Right ventricle myocardium superior (tissue), 1 donor: Measurements from ENCODE around the gene SLIT3. TPM values are rescaled to one million over a fixed set of nuclear protein-coding genes. Genes with fewer than 3 reads are reported as not detected.

Experiments
- ATAC-seq: fragments of 200-7000 bp; cut with Tn5 transposase; one replicate; pipeline ENCODE4 v1.9.1; 2020; ENCODE audit warnings: mild to moderate bottlenecking; ENCODE audit not compliant: poor library complexity
- DNase-seq: peaks from one replicate; pipeline ENCODE4 v3.0.0-alpha.2; 2020
- intact Hi-C: fragments of 100-400 bp; cut with DNase I; formaldehyde crosslinking; loops from one replicate; pipeline ENCODE4 v1.11.2; 2022
- total RNA-seq: library from RNA; stranded (reverse); fragmentation: NEBNext Ultra II Directional; extraction: Animal tissue kit (Norgen Biotek cat#: 25700); gene quantifications from one replicate; pipeline ENCODE4 v1.2.1, GENCODE V29; 2021
- donor health status: DM: no; HTN: yes; CAD: no; lungs with severe emphysema.

The SLIT3 gene
- total RNA-seq, 1 donor from 2014 or later: 12.5 TPM

DNA sequence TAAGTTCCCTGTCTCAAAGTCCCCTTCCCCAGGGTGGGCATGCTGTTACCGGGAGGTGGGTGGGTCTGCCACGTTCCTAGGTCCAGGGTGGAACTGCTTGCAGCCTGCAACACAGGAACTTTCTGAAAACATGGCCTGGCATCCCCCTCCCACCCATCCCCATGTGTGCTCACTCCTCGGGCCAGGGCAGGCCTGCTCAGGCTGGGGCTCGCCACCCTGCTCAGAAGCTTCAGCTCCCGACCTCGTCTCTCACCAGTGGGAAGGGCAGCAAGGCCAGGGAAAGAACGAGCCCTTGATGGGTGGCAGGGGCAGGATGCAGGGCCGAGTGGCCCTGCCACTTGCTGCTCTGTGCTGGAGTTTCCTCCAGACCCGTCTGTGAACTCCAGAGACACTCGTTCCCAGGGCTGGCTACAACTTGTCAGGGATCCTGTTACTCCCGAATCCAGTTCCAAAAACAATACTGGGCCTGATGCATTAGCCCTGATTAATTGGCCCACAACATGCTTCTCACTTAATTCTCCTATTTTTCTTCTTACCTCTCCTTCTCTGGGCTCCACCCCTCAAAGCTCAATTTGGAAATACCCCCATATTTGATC, 197.3 kb downstream of the SLIT3 start:
- DNase-seq (no peak), ATAC-seq (no peak)
- intact Hi-C loops: no loop called here

DNA sequence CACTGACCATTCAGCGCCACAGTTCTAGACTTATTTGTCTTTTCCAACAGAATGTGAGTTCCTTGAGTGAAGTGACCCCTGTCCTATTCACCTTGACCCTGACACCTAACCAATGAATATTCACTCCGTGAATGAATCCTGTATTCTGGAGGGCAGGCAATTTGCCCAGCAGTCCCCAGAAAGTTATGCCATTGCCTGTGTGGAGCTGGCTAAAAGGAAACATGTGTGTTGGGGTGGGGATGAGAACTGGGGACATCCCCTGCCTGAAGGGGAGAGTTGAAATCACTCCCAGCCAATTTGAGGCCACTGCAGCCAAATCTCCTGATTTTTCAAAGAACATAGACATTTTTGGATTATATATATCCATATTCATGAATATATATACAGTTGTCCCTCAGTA, 199.0 kb downstream of the SLIT3 start:
- DNase-seq (no peak), ATAC-seq (no peak)
- intact Hi-C loops: no loop called here

DNA sequence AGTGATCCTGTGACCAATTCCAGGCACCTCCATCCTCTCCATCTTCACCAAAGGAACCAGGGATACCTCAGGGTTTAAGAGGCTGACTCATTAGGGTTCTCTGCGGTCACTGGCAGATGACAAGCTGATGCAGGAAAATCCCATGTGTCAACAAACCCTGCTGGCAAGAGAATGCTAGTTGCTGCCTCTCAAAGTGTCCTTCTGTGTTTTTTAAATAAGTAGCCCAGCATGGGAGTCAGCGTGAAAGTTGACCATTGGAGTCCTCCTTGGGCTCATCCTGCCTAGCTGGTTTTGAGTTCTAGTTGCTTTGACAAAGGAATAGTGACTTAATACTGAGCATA, 200.2 kb downstream of the SLIT3 start:
- ATAC-seq (no peak), DNase-seq (no peak)
- intact Hi-C loops: no loop called here

DNA sequence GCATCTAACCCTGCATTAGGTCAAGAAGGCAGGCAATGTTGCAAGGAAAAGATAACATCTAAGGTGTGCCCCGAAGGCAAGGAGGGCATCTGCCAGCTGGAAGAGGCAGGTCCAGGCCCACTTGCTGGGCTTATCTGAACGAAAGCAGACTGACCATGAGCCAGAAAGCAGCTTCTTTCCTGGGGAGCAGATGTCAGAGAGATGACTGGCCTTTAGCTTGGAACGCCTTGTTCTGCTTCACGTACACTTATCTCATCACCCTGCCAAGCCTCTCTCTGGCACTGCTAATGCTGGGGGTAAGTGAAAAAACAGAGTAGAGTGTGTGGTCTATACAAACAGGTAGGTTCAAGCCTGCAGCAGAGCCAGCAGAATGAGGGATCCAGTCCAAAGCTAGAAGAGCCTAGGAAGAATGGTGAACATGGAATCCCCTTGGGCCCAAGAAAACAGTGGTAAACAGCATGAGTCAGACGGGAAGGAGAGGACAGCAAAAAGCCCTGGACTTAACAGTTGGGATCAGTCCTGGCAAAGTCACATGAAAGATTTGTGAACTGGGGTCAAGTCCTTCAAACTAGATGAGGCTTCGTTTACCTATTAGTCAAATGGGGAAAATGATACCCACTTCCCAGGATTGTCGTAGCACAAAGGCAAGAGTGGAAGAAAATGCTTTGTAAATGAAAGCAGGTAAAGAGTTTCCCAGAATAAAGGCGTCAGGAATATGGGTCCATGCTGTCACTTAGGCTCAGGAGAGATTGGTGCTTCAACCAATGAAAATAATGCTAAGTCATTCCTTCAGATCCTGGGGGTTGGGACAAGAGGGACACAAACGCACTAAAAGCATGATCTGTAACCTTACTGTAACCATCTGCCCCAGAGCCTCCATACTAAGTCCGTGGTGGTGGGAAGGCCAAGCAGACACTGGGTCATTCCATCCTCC, 200.9 kb downstream of the SLIT3 start:
- intact Hi-C loops: no loop called here
- no peak for DNase-seq
- ATAC-seq: peak; percentile 46

DNA sequence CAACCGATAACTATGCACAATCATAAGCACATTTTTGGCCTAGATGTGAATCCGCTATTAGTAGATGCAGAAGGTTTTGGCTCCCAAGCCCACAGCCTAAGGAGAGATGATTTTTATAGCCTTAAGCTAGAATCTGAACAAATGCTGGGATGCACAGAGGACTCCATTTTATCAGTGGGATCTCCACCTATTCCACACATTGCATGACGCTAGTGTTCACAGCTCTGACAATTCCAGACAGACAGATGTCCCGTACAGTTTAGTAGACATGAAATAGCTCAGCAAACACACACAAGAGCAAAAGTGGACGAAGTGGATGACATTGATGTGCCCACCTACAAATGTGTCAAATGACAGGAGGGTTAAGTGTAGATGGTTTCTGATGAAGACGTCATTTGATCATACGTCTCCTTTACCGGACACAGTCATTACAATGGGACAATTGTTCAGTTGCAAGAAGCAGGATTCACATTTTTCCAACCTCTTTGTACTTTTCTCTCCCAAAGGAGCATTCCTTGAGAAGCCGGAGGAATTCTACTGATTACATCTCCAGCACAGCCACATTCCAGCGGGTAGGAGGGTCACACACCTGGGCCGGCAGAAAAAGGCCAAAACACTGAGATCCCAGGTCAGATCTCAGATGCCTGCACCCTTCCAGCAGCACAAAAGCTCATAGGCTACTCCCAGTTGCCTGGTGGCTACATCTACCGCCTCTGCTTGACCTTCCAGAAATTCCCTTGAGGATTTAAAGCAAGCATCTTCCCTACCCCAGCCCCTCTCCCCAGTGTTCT, 202.4 kb downstream of the SLIT3 start:
- intact Hi-C loops: no loop called here
- DNase-seq (no peak), ATAC-seq (no peak)

DNA sequence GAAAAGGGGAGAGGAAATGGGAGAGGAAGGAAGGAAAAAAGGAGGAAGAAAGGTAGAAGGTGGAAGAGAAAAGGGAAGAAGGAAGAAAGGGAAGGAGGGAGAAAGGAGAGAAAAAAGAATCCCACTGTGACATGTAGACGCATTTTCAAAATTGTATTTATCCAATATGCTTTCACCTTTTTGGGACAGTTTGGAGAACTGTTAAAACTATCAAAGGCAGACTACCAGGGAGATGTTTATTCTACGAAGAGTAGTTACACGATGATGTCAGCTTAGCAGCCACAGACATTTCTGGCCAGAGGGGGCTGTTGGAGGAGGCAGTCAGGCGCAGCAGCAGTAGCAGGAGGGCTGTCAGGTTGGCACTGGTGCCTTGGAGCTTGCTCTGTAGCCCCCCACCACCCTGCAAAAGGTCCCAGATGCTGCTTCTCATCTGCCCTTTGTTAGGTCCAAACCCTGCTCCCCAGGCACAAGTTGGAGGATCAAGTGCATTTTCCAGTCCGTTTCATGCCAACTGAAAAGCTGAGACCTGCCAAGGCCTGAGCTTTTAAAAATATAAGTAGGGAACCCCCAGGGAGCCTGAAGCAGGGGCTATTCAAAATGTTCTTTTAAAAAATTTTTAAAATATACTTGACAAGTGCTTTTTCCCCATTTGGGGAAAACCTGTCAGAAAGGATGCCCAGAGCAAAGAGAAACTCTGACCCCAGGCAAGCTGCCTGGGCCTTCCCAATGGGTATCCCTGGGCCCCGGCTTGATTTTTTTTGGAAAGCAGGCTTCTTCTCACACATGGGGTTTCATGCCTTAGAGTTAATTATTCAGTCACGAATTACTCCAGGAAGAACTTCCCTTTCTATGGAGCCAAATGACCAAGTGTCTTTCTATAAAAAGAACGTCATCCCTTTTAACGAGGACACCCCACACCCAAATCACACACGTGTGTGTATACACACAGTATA, 203.3 kb downstream of the SLIT3 start:
- peak; percentile 72 for ATAC-seq
- intact Hi-C loops: no loop called here

DNA sequence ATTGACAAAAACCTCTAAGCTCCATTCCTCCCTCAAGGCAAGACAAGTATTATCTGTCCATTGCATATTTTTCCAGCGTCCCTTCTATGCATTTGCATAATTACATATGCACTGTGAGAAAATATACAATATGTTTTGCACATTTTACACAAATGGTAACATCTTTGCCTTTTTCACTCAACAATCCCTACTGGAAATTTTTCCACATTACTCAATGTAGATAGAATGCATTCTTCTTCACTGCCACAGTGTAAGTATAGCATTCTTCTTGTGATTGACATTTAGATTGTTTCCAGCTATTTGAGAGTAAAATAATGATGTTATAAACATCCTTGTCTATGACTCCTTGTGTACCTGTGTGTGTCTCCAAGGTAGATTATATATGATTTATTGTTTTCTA, 205.0 kb downstream of the SLIT3 start:
- intact Hi-C loops: no loop called here
- no peak for ATAC-seq

More for the DNA sequence above, 203.3 kb downstream of the SLIT3 start:
- DNase-seq: no peak

DNA sequence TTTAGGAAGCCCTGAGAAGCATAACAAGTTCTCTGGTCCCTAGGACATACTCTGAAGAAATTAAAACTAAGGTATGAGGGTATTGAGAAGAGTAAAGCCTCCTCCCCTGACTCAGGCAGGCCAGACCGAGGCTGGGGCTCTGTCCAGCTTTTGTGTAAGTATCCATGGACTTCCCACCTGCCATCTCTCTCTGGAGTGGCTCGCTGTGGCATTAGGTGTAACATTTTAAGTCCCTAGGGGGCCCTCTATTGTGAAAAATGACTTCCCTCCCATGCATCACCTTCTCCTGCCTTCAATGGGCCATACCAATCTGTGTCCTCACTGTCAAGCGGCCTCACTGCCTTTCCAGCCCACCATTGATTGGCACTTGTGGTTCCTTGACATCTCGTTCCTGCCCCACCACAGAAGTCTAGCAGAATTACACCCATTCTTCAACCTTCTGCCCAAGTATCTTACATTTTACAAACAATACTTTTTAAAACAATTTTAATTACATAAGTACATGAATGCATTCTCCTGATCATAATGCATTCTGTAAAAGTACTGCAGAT, 205.5 kb downstream of the SLIT3 start:
- ATAC-seq (no peak), DNase-seq (no peak)
- intact Hi-C loops: no loop called here

More for the DNA sequence above, 205.0 kb downstream of the SLIT3 start:
- DNase-seq: no peak

DNA sequence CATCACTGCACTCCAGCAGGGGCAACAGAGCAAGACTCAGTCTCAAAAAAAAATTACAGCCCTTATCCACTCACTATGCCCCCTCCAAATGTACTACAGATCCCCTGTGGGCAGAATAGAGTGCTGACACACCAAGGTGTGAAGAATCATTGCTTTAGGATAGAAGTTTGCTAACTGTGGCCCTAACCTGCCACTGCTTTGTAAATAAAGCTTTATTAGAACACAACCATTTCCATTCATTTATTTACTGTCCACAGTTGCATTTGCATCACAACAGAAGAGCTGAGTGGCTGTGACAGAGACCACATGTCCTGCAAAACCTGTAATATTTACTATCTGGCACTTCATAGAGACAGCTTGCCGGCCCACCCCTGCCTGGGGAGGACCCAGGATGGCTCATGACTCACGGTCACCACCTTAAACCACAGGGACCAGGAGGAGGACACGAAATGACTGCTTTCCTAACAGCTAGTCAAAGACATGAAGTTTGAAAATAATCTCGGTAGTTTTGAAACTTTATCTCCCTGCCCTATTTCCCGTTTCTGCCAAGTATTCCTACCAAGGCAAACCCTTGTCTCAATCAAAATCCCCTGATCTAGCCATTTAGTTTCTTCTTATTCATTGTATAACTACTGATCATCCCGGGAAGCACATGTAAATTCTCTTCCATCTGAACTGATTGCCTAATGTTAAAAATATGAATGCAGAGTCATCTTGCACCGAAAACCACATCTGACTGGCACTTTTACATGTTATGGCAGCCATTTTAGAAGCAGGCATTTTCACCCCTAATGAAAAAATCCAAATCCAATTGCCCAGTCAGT, 206.1 kb downstream of the SLIT3 start:
- intact Hi-C loops: no loop called here
- no peak for ATAC-seq
- no peak for DNase-seq

DNA sequence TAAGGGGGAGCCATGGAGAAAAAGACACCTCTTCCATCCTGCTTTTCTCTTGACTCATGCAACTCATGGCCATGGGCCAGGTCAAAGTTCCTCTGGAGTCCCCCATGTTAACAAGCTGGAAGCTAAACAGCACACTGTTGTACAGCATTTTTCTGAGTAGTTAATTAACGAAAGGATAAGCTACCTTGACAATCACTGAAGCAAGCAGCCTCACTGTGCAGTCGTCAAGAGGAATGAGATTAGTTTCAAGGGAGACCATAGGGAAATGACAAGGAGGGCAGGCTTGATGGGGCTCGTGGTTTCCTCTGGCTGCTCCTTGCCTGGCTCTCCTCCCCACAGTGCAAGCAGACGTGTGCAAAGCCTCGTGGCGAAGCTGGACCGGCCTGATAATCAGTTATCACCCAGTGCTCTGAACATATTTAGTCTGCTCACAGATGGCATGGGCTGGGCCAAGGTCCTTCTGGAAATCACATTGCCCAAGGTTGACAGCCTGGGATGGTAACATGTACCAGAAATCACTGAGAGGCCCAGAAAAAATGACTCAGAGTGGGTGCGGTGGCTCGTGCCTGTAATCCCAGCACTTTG, 209.5 kb downstream of the SLIT3 start:
- no peak for ATAC-seq
- DNase-seq: no peak
- intact Hi-C loops: no loop called here

DNA sequence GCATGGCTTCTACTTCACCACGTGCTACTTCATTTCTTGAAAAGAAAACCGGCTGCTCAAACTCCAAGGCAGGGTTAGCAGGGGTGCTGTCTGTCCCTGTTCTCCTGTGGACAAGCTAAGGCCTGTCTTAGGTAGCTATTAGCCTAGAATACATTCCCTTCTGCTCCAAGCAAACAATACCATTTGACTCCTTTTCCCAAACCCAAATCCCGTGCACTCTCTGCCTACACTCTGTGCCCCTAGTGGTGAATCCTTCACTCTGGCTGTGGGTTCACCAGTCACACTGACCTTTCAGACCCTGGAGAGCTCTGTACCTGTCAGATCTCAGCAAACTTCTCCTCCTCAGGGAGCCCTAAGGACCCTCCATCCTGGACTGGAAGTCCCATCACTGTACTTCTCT, 211.6 kb downstream of the SLIT3 start:
- intact Hi-C loops: no loop called here
- DNase-seq (no peak), ATAC-seq (no peak)

DNA sequence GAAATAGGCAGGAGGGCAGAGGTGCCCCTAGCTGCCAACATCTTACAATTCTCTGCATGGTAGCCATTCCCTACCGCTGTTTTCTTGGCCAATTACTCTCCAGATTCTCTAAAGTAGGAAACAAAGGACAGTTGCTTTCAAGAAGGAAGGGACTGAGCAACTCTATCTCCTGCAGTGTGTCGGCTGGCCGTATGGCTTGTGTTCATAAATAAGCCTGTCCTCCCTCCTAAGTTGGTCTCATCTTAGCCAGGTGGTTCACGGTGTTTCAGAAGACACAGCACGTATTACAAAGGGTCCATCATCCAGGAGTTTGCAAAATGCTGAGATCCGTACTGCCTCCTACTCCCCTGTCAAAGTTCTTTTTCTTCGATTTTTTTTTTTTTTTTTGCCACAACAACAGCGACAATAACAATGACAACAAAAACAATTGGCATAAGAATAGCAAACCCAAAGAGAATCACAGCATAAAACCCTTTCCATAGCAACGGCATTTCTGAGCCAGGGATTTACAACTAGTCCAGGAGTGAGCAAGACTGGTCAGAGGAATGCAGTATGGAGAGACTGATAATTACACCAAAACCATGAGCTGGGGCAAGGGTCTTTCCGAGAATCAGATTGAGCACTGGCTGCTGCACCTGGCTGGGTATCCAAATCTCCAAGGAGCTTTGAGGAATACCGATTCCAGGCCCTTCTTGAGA, 212.8 kb downstream of the SLIT3 start:
- ATAC-seq: no peak
- intact Hi-C loops: no loop called here
- no peak for DNase-seq

DNA sequence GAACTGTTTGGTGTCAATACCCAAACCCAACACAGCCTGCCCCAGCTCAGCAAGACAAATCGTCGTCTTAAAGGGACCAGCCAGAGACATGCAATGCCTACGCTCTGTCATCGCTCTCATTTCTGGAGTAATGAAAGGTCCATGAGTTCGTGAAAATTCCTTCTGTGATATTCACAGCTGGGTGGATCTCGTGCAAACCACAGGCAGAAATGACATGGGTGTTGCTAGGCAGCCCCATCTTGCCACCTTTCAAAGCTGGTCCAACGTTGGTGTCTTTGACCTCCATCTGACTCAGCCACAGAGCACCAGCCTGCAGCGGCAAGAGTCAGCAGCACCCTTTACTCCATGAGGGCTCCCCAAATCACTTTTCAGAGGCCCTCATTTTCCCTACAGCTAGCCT, 215.3 kb downstream of the SLIT3 start:
- intact Hi-C loops: no loop called here
- no peak for DNase-seq
- ATAC-seq: no peak

DNA sequence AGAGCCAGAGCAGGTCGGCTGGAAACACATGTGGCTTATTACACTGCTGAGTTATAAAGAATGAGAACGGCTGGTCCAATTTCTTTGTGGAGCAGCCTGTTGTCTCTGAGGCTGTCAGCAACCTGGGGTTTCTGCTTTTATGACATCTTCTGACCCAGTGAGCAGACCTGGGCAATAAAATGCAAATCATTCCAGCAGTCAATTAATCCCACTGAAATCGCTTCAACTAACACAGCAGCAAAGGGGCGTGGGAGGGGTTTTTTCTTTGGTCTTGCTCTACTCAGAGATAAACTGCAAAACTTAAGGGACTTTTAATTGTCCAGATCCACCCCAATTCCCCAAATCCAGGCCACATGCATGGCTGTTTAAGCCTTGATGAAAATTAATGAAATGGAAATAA, 215.7 kb downstream of the SLIT3 start:
- intact Hi-C loops: no loop called here
- no peak for DNase-seq
- ATAC-seq: no peak

DNA sequence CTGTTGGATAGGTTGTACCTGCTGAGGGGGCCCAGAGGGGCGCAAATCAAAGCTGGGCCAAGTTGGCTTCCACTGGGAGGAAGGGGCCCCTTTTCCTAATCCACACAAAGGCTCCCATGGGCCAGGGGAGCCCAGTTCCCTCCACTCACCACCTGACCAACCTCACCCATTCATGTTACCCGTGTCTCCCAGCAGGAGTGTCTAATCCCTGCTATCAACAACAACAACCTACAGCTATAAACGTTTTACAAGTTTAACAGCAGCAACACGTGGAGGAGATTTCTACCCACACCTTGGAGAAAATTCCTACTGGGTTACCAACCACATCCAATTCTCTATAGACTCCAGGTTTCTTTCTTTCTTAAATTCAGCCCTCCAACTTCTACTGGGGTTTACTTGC, 216.2 kb downstream of the SLIT3 start:
- ATAC-seq (no peak), DNase-seq (no peak)
- intact Hi-C loops: no loop called here

DNA sequence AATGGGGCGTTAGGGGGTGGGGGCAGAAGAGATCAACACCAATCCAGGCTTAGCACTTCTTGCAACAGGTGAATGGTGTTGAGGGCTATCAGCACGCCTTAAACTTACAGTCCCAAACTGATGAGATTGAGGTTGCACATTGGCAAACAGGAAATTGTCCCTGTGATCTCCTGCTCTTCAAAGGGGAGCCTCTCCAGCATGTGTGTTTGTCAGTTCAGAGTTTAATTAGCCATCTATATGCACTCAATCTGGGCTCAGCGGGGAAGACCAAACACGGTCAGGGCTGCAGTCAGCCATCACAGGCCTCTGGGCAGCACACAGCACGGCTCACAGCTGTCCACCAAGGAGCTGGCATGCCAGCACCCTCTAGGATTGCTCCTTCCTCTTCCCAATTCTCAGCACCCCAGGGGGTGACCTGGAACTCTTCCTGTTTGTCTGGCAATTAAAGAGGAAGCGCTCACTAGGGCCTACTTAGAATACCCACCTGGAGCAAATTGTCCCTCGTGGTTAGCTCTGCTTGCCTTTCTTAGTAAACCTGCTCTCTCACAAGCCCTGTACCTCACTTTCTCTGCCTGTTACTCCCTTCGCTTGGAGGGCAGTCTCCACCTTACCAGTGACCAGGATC, 217.4 kb downstream of the SLIT3 start:
- no peak for DNase-seq
- intact Hi-C loops: no loop called here
- ATAC-seq: no peak
